SIG-M5 (cell line): ENCODE results near the gene SELPLG.
"Not testable (repeated sequence)": the region's sequence is repeated elsewhere in the genome, so short reads cannot be mapped to it uniquely, and the experiment has no call there.

Experiments
- DNase-seq: peaks from one replicate; lab custom pipeline; 2025; lab: John Stamatoyannopoulos, UW

SELPLG gene

DNA sequence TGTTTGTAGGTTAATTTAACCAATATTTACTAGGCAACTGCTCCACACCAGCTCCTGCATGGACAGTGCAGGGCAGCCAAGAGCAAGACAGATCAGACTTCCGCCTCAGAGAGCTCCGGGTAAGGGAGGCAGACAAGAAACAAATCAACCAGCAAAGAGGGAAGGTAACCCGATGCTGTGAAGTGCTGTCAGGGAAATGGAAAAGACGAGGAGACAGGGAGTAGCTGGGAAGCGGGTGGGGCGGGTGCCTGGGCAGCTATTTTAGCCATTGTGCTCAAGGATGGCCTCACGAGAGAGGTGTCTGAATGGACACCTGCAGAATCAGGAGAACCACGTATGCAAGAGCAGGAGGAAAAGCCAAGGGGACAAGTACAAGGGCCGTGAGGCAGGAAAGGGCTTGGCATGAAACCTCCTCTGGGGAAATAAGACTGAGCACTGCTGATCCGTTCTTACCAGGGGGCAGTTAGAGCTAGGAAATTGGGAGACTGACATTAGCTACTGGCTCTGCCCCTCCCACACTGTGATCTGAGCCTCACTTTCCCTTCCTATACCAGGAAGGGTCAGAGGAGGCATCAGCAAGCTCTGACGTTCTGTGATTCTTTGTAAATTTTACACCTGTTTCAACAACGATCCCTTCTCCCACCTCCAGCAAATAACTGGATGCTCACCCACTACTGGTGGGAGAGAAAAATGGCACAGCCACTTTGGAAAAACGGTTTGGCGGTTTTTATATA is 29.3 kb downstream of the SELPLG start:
- no peak for DNase-seq

DNA sequence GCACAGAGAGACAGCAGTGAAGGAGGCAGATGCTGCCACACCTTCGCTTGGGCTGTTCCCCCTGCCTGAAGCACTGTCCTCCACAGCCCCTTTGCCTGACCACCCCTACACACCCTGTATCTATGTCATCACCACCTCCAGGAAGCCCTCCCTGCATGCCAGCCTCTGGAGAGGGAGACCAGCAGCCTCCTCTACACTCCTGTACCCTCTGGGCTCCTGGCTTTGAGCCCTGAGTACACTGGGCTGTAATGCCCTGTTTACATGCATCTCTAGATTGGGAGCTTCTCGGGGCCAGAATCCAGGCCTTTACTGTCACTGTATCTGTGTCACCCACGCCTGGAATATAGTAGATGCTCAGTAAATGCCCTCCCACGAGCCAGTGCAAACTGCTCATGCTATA is 30.0 kb downstream of the SELPLG start:
- DNase-seq: no peak

DNA sequence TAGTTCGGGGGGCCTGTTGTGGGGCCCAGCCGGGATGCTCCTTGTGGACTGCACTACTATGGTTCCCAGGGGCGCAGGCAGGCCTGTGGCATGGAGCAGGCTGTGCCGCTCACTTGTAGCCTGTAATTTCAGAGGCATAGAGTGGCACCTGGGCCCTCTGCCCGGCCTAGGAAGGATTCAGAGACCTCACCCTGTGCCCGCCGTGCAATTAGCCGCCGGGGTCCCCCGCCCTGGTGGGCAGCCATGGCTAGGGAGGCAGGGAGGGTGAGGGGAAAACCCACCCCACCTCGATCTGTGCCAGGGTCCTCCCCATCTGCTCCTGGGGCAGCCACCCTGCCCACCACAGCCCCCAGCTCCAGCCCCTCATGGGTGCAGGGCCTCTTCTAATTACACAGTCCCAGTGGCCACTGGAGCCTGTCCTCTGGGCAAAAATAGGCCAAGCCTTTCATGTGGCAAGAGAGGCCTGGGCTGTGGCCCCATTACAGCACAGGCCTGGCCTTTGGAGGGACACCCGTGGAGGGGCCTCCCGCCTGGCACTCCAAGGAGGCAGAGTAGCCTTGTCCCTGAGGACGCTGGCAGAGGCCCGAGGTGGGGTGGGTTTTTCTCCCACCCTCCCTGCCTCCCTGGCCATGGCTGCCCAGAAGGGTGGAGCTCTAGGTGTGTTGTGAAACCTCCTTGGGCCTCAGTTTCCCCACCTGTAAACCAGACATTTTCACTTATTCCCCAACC is 30.6 kb downstream of the SELPLG start:
- DNase-seq: no peak

DNA sequence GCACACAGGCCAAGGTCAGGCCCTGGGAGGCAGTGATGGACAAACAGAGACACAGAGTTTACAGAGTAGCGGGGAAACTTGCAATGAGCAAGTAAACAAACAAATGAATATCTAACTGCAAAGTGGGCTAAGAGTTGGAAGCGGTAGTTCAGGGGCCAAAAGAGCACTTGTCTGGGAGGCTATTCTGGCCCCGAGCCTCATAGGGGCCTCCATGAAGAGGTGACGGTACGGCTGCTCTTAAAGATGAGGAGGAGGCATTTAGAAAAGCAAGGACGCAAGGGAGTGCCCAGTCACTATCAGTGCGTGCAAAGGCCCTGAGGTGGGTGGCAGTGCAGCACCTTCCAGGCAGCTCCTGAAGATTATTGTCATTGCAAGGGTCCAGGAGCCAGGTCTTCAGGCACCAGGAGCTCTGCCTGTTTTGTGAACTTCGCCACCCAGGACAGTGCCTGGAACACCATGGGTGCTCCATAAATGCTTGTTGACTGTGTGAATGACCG is 31.4 kb downstream of the SELPLG start:
- DNase-seq: no peak

DNA sequence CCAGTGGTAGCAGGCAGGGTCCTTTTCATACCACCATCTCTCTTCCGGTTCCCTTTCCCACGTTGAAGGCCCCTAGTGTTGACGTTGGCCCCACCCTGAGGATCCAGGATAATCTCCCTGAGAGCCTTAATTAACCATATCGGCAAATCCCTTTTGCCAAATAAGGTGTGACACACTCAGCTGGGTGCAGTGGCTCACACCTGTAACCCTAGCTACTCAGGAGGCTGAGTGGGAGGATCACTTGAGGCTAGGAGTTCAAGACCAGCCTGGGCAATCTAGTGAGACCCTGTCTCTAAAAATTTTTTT is 33.0 kb downstream of the SELPLG start:
- DNase-seq: no peak

DNA sequence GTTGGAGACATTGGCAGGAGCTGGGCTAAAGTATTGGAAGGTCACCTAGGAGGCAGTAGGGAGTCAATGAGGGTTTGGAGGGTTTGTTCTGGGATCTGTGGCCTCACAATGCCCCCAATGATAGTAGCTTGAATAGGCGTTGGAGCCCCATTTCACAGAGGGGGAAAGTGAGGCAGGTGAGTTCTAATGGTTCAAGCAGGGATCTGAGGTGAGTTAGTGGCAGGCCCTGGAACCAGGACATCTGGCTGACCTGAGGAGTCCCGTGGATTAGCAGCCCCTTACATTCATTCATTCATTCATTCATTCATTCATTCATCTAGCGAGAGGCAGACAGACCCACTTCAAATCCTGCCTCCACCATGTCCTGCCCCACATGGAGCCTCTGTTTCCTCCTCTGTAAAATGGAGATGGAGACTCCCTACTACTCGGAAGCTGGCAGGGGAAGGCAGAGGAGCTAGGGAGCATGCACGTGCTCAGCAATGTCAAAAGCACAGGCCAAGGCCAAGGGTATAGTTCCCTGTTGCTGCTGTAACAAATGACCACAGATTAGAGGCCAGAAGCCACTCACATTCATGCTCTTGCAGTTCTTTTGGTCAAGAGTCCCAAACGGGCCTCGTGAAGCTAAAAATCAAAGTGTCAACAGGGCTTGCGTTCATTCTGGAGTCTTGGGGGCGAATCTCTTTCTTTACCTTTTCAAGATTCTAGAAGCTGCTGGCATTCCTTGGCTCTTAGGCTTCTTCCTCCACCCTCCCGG is 33.6 kb downstream of the SELPLG start:
- DNase-seq: no peak

DNA sequence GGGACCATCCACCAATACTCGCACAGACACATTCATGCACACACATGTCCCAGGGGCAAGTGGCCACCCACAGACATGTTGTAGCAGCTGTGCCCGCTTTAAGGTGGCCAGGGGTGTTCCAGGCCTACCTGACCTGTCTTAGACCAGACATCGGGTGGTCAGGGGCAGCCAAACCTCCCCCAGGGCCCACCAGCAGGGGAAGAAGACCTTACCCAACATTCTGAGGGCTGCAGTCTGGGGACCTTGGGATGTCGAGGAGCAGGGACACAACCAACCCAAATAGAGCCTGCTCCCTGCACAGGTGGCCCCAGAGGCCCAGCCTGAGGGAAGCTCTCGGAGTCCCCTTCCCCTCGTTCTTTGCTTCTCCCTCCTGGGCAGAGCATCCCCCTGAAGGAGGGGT is 34.2 kb downstream of the SELPLG start:
- no peak for DNase-seq

DNA sequence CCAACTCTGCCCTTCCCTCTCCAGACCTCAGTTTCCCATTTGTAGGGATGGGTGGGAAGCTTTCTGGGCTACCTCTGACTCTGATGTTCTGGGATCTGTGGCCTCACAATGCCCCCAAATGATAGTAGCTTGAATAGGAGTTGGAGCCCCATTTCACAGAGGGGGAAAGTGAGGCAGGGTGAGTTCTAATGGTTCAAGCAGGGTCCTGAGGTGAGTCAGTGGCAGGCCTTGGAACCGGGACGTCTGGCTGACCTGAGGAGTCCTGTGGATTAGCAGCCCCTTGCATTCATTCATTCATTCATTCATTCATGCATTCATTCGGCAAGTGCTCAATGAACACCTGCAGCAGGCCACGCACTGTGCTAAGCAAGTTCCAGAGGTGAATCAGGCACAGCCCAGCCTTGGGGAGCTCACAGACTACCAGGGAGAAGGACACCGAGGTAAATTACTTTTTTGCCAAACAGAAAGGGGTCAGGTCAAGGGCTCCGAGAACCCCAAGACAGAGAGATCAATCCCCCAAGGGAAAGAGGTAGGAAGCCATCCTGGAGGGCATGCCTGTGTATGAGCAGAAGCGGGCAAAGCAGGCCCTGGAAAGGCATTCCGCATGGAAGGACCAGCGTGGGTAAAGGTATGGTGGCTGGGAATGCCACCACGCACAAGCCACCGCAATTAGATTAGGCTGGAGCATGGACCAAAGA is 35.0 kb downstream of the SELPLG start:
- DNase-seq: no peak

DNA sequence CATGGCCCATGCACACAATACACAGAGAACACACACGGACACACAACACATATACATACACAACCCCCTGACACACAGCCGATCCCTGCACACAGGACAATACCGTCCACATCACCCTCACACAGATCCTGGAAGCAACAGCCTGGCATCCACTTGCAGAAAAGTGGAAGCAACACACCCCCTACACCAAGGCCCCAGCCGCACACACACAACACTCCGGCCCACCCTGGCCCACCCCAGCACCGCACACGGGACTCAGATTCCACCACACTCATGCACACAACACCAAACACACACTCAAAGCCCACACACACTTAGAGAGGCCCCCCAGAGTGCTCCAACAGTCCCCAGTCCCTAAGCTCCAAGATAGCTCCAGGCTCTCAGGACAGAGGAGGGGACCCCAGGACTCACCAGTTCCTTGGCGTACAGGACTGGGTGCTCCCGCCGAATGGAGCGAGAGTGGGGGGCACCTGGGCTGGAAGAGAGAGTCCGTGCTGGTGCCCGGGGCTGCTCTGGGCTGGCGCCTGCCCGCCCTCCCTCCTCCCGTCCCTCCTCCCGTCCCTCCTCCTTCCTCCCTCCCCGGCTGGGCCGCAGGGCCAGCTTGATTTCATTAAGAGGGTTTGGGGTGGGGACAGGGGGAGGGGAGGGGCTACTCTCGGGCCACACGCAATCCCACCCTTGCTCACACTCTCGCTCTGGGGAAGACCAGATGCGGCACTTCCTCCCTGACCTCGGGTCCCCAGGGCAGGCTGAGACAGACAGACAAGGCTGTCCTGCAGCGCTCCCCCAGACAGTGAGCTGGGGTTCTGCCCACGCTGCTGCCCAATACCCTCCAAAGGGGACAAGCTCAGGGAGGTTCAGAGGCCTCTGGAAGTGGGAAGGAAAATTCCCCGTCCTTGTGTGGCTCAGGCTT is 35.9 kb downstream of the SELPLG start, which contains the start of gene TMEM119:
TSS of gene TMEM119 (minus strand) at position 526 of the 913 bp plus-strand sequence. CDS start 5,701 bp downstream, outside the sequence.
- DNase-seq: no peak

DNA sequence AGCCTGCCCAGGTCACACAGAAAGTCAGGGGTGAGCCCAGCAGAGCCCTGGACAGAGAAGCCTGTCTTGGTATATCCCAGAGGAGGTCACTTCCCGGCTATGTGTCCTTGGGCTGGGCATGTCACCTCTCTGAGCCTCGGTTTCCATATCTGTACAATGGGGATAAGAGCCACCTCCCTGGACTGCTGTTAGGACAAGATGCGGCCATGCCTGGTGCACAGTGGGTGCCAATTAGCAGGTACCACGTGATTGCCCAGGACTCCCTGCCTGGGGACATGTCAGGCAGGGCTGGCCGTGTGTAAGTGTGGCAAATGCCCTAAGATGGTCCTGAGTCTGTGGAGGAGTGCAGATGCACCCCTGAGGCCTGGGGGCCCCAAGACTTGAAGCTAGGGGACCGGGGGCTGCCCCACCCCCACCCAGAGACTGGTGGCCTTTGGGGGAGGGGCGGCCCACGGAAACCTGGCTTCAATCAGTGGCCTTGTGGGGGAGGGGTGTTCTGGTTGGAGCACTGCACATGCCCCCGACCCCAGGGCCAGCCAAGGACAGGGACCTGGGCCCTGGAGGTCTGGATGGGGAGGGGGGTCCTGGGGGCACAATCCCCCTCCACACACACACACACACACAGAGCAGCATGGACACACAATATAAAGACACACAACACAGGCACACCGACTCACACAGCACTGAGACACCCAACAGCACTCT is 36.7 kb downstream of the SELPLG start:
- DNase-seq: no peak

DNA sequence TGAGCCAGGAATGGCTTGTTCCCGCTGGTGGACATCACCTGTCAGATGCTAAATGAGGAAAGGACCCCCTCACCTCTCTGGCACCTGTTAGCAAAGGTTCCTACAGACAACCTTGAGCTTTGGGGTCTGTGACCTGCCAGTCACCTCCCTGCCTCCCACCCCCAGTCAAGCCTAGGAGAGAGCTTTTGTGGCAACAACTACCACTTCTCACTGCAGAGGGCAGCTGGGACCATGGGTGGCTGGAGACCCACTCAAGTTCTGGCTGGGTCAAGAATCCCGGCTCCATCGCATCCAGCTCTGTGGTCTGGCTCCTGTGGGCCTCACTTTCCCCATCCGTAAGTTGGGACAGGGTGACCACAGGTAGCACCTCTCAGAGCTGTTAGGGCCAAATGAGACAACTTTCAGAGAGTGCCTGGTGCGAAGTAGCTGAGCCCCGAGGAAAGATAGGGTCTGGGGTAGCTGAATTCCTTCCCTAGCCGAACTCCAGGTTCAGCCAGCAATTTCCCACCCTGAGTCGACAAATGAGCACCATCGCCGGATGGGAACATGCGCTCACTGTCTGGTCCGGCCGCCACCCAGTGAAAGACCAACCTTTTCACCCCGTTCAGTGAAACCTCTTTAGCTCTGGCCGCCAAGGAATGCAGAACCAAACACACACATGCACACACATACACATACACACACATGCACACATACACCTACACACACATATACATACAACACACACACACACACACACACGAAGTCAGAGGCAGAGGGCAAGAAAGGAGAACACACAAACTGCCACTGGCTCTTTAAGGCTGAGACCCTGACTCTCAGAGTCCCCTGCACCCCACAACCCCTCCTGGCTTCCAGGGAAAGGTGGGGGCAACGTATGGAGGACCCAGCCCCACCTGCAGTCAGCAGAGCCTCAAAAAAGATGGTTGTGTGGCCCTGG is 37.7 kb downstream of the SELPLG start:
- DNase-seq: no peak

DNA sequence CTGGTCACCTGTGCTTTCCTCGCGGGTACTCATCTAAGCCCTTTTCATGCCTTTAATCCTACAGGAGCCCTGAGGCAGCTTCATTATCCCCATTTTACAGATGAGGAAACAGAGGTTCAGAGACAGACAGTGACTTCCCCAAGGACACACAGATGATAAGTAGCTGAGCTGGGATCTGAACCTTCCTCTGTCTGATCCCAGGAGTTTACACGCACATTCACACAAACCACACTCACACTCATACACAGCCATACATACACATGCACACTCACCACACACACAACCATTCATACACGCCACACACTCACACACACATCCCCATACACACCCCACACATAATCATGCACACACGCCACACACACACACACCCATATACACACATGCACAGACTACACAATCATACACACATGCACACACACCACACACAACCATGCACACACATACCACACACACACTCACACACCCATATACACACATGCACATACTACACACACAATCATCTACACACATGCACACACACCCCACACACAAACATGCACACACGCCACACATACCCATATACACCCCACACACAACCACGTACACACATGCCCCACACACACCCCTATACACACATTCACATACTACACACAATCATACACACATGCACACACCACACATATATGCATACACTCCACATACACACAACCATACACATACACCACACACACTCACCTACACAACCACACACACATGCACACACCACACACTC is 38.6 kb downstream of the SELPLG start:
- DNase-seq: no peak

DNA sequence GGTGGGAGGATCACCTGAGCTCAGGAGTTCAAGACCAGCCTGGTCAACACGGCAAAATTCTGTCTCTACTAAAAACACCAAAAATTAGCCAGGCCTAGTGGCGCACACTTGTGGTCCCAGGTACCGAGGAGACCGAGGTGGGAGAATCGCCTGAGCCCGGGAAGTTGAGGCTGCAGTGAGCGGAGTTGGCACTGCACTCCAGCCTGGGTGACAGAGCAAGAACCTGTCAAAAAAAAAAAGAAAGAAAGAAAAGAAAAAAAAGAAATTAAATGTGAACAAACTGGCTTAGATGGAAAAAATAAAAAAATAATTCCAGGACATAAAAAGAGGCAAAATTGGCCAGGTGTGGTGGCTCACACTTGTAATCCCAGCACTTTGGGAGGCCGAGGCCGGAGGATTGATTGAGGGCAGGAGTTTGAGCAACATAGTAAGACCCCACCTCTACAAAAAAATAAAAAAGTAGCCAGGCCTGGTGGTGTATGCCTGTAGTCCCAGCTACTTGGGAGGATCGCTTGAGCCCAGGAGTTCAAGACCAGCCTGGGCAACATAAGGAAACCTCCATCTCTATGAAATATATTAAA is 39.3 kb downstream of the SELPLG start:
- DNase-seq: no peak

DNA sequence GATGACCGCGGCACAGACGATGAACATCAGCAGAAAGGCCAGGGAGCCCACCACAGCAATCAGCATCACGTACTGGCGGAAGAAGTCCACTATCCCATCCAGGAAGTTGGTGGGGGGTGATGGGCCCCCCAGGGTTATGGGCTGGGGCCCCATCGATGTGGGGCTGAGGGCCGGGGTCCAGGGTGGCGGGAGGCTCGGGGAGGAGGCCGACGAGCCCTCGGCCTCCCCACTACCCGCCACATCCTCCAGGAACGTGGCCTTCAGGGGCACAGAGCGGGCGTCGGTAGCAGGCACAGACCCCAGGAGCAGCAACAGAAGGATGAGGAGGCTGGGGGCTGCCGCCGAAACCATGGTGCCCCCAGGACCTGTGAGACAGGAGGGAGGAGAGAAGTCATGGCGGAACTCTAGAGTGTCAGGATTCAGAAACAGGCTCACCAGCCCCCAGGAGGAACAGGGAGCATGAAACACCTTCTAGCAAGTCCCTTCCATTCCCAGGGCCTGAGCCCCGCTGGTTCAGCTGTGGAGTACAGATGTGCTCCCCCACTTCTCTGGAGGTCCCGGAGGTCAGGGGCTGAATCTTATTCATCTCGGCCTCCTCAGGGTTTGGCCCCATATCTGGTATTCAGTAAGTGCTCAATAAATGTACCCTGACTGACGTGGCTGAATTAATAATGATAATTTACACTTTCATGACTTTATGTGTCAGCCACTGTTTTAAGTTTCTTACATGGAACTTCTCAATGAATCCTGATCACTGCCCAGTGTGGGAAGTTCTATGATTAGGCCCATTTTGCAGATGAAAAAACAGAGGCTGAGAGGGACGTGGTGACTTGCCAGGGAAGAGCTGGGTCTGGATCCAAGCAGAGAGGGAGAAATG is 41.4 kb downstream of the SELPLG start:
- DNase-seq: no peak

DNA sequence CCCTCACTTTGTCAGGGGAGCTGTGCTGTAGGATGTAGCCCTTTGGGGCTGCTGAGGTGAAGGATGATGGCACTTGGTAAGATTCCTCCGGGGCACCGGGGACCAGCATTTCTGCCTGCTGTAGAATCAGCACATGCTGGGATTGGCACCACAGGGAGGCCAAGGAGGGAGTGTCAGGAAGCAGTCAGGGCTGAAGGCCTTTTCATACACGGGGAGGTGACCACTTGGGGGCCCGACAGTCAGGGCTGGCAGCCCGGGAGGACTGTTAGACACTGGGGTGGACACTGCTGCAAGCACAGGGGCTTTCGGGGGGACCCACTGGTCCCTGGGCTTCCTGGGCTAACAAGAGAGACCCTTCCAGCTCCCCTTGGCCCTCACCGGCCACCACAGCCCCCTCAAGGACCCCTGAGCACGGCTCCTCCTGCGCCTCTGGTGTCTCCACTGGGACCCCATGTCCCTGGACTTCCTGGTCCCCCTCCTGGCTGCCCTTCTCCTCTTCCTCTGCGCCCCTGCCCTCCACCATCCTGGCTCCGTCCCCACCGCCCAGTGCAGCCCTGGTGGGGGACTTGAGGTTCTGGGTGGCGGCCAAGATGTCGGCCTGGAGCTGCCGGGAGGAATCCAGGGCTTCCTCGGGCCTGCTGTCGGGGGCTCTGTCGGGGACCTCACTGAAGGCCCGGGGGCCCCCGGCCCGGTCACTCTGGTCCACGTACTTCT is 42.3 kb downstream of the SELPLG start:
- no peak for DNase-seq

DNA sequence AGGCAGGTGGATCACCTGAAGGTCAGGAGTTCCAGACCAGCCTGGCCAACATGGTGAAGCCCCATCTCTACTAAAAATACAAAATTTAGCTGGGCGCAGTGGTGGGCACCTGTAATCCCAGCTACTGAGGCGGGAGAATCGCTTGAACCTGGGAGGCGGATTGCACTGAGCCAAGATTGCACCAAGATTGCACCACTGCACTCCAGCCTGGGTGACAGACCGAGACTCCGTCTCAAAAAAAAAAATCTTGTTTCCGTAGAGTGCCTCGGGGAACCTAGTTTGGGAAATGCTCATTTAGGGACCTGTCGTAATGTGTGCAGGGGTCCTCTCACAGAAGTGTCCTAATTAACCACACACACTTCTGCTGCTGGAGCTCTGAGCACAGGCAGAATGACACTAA is 43.2 kb downstream of the SELPLG start:
- not testable (repeated sequence) for DNase-seq

DNA sequence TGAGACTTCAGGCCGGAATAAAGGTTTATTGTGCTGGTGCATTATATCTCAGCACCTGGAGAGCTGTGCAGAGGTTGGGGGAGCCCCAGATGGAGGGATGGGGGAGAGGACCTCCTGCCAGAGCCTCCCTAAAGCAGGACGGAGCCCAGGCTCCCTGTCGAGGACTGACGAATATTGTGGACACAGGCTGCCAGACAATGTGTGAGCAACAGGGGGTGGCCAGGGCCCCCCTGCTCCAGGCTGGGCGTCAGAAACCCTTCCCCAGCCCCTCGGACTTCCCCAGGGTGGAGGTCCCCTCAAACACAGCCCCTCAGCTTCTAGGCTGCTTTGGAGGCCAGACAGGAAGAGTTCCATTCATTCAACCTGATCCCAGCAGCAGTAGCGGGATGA is 43.9 kb downstream of the SELPLG start:
- no peak for DNase-seq
